SK-N-SH treated with all-trans-retinoic acid at 6 μM for 48 hours (cell line): ENCODE measurements around the gene CSNK2A1.

Source experiments
- ARNTL ChIP-seq: fragments of 450-650 bp; formaldehyde crosslinking; IDR thresholded peaks from 2 replicates; pipeline ENCODE4 v1.5.0; 2020; ENCODE audit warnings: low read depth, mild to moderate bottlenecking, moderate library complexity, borderline replicate concordance
- CREB5 ChIP-seq: fragments of 250-450 bp; sonication (Bioruptor Pico); IDR thresholded peaks from 2 replicates; pipeline ENCODE4 v1.5.1; 2020; ENCODE audit warnings: low read depth, mild to moderate bottlenecking, moderate library complexity
- ESRRG ChIP-seq: fragments of 250-450 bp; sonication (Bioruptor Pico); IDR thresholded peaks from 2 replicates; pipeline ENCODE4 v1.6.1; 2021; ENCODE audit warnings: mild to moderate bottlenecking
- PATZ1 ChIP-seq: fragments of 250-450 bp; sonication (Bioruptor Pico); IDR thresholded peaks from 2 replicates; pipeline ENCODE4 v1.8.0; 2020; ENCODE audit warnings: mild to moderate bottlenecking, moderate library complexity, borderline replicate concordance
- RARB ChIP-seq: fragments of 250-450 bp; sonication (Bioruptor Pico); IDR thresholded peaks from 2 replicates; pipeline ENCODE4 v1.8.0; 2021; ENCODE audit warnings: mild to moderate bottlenecking, moderate library complexity
- TOX ChIP-seq: fragments of 250-450 bp; sonication (Bioruptor Pico); IDR thresholded peaks from 2 replicates; pipeline ENCODE4 v1.8.0; 2021; ENCODE audit warnings: mild to moderate bottlenecking, moderate library complexity, borderline replicate concordance
- ZFP3 ChIP-seq: fragments of 250-450 bp; sonication (Bioruptor Pico); IDR thresholded peaks from 2 replicates; pipeline ENCODE4 v1.5.0; 2020; ENCODE audit warnings: mild to moderate bottlenecking, moderate library complexity
- ZFP30 ChIP-seq: fragments of 450-650 bp; formaldehyde crosslinking; IDR thresholded peaks from 2 replicates; pipeline ENCODE4 v1.5.0; 2022; ENCODE audit warnings: mild to moderate bottlenecking, moderate library complexity
- ZNF565 ChIP-seq: fragments of 450-650 bp; formaldehyde crosslinking; conservative IDR thresholded peaks from 2 replicates; pipeline ENCODE4 v1.5.0; 2020; ENCODE audit warnings: low read depth, mild to moderate bottlenecking, moderate library complexity
- ZNF70 ChIP-seq: fragments of 450-650 bp; formaldehyde crosslinking; IDR thresholded peaks from 2 replicates; pipeline ENCODE4 v1.5.0; 2020; ENCODE audit warnings: mild to moderate bottlenecking, moderate library complexity
- ZNF8 ChIP-seq: fragments of 450-650 bp; formaldehyde crosslinking; IDR thresholded peaks from 2 replicates; pipeline ENCODE4 v1.5.0; 2020; ENCODE audit warnings: mild to moderate bottlenecking, moderate library complexity

- TF ChIP-seq ZNF70 = no peak
- no peak for TF ChIP-seq ZFP3 (CRISPR knock-in tag)
- TF ChIP-seq RARB (CRISPR knock-in tag) = no peak
- no peak for TF ChIP-seq ZFP30 (CRISPR knock-in tag)
- no peak for TF ChIP-seq ZNF565 (CRISPR knock-in tag)
- TF ChIP-seq ARNTL (CRISPR knock-in tag) = no peak
- TF ChIP-seq PATZ1 (CRISPR knock-in tag) = no peak
- TF ChIP-seq ESRRG = no peak
- TF ChIP-seq ZNF8 = no peak
- no peak for TF ChIP-seq CREB5 (CRISPR knock-in tag)
- no peak for TF ChIP-seq TOX (CRISPR knock-in tag)
Observed at GRCh38 chr20:591941-592340, 48.4 kb upstream of the CSNK2A1 start.
